GM19023 (cell line): Measurements from ENCODE around the gene C9orf153.
A peak's percentile ranks its signal among the peaks of the same experiment; 100 is the strongest.
"Not testable (repeated sequence)": the region's sequence is repeated elsewhere in the genome, so short reads cannot be mapped to it uniquely, and the experiment has no call there.

Experiments
- ATAC-seq: cut with Tn5 transposase; IDR thresholded peaks from one replicate; pipeline ENCODE4 v1.9.1; 2021; ENCODE audit warnings: mild to moderate bottlenecking, moderate library complexity; ENCODE audit not compliant: unreplicated experiment

Gene C9orf153

DNA sequence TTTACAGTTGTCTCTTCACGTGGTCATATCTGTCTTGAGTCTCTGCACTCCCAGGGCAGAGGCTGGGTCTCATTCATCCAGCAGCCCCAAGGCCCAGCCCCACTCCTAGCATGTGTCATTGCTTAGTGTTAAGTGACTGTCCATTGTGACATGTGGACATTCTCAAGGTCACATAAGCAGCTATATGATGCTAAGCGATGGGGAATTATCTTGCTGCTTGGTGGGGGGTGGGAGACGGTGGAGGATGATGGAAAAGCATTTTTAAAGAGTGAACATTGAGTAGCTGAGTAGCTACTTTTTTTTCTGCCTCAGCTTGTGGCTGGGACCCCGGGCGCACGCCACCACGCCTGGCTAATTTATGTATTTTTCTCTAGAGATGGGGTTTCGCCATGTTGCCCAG, at the start of gene C9orf153:
Gene C9orf153 (minus strand): TSS at position 101 of the 400 bp plus-strand sequence. CDS start 30,054 bp downstream, outside the sequence.
- ATAC-seq = no peak

DNA sequence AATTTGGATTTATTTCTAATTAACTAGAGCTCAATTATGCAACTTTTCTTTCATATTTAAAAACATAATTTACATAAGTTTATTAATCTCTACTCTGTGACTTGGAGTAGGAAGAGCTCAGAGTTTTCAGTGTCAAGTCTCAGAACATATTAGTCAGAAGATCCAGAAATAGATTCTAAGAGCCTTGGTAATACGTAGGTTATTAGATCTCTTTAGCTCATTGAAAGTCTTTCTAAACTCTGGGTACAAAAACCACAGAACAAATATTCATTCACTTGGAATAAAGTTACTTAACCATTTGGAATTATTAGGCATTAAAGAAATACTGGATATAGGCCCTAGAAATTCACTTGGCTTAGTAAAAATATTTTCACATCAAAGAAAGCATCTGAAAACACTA, 49.2 kb upstream of the C9orf153 start:
- ATAC-seq = no peak

DNA sequence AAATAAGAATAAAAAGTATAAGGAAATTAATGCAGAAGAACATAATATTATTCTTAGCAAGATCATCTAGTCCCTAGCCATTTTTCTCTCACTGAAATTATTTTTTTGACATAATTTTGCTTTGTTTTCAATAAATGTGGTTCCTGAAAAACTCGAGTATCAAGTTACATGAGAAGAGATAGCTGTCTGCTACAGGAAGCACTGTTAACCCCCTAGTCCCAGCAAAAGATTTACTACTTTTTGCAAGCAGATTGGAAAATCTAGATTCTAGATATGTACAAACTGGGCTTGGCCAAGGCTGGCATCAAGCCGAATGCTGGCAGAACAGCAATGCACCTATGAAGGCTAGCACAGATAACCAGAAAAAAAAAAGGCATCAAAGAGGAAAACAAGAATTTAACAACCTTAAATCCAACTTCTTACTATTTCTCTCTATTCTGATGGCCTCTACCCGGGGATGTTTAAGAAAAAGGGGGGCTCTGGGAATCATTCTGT, 44.8 kb upstream of the C9orf153 start:
- no peak for ATAC-seq

DNA sequence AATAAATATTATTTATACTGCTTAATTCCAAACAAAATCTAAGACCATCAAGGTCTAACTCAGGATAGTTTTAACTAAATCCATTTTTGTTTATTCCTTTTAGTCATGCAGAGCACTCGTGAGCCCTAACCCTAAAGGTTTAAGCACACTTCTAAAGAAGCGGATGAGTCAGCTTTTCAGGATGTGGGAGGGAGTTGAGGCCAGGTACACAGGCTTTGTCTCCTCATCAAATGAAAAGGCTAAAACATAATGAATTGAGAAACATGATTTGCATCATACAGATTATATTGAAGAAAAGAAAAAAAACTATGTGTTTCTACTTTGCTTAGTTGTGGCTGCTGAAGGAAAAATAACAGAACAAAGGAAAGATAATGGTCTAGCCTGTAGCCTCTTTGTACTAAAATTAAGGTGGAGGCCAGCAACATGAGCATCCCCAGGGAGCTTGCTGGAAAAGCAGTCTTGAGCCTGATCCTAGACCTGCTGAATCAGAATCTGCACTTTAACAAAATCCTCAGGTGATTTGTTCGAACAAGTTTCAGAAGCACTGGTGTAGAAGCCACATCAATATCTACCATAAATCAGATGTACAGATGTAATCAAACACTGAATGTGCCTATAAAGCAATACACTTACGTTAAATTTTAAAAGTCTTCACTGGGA, 44.0 kb upstream of the C9orf153 start:
- ATAC-seq = no peak

DNA sequence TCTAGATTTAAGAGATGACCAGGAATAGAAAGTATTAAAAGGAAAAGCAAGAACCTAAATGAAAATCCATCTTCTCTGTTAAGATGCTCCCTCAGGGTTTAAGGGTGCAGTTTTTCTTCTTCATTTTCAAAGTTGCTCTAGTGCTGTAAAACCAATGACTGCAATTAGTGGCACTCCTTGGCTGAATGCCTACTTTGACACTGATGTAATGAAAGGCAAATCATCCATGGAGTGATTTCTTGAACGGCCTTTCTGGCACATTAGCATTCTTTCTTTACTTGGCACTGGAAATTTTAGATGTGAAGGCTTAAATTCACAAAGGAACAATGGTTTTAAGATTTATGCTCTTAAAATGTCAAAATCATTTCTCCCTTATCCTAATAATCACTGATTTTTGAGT, 42.2 kb upstream of the C9orf153 start:
- ATAC-seq = no peak

DNA sequence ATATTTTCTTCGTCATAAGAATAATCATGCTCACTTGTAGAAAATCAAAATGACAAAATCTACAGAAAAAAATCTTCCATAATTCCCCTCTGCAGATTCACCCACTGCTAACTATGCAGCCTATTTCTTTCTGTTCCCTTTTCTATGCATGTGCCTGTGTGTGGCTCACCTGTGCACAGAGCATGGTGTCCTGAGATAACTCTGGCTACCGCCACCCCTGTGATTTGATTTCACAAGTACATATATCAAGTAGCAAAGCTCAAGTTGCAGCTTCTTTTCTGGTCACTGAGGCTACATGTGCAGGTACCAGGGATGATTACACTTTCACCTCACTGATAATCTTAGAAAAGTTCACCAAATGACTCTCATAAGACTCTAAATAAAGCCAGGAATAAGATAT, 41.2 kb upstream of the C9orf153 start:
- ATAC-seq = no peak

DNA sequence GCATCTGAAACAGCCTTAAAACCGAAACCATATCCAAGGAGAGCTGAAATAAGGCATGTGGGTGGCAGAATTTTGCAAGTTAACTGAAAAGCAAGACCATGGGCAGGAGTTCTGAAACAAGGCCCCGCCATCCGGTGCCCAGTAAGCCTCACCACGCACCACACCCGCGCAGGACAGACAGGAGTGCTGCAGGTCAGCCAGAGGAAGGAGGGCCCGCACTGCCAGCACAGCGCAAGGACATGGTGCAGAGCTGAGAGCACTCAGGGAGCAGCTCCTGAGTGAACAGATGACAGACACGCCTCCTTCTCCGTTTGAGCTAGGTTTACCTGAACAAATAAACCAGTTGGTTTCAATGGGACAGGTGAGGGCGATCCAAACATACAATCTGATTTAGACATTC, 39.4 kb upstream of the C9orf153 start:
- ATAC-seq = no peak

DNA sequence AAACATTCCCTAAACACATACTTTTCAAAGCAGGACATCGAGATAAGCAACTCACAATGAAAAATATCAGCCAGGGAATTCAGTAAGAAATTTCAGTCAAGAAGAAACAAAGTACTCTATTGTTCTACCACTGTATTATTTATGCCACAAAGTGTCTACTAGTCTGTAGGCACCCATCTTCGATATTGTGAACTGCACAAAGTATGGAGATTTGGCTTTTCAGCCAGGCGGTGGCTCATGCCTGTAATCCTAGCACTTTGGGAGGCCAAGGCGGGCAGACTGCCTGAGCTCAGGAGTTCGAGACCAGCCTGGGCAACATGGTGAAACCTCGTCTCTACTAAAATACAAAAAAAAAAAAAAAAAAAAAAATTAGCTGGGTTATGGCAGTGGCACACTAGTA, 30.9 kb upstream of the C9orf153 start:
- not testable (repeated sequence) for ATAC-seq

DNA sequence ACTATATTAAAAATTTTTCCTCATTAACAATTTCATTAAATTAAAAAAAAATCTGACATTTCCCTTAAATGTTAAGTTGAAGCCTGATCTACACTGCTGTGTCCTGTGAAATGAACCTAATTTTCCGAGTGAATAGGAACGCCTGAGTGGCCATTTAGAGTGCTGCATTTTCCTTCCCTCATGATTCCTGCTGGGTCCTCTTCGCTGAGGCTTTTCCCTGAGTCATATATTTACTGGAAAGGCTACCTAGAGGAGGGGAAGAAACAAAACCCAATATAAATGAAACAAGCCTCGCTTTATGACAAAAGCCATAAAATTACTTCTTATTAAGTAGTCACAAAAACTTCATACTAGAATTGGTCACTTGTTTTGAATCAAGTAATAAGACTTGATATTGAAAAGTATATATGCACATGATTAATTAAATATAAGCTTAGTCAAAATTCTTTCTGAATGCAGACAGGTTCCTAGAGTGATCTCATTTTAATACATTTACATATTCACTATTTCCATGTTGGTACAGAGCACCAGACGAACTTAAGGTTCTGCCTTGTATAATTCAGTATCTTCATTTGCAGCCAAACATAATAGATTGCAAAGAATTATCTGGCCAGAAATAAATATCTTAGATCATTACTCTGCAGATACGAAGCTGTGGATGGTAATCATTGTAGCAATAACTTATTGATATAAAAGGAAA, 29.2 kb upstream of the C9orf153 start:
- no peak for ATAC-seq

DNA sequence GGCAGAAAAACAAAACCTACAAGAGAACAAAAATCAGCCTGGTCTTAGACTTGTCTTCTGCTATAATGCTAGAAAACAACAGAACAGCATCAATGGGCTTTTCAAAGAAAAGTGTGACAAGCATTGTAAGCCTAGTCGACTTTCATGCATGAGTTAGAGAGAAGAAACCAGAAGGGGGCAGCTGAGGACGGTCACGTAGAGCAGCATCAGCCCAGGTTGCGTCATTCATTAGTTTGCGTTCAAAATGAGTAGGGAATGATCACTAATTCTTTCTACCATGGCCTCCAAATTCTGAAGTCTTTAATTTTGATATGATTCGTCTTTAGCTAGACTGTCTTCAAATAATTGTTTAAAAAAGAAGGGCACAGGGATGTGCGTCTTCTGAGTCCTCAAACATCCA, 27.6 kb upstream of the C9orf153 start:
- ATAC-seq = no peak

DNA sequence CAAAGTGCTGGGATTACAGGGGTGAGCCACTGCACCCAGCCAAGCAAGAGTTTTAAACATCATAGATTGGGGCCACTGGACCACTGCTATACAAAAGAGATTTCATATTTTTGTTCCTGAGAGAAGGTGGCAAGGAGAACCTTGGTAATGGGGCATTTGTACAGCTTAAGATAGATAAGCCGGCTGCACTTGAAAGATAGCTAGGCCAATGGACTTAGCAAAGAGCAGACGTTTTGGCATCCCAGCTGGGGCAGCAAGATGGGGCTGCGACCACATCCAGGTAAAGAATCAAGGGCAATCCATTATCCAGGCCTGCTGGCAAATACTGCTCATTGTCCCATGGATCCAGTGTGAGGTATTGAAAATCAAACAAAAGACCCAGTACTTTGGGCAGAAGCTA, 26.8 kb upstream of the C9orf153 start:
- no peak for ATAC-seq

DNA sequence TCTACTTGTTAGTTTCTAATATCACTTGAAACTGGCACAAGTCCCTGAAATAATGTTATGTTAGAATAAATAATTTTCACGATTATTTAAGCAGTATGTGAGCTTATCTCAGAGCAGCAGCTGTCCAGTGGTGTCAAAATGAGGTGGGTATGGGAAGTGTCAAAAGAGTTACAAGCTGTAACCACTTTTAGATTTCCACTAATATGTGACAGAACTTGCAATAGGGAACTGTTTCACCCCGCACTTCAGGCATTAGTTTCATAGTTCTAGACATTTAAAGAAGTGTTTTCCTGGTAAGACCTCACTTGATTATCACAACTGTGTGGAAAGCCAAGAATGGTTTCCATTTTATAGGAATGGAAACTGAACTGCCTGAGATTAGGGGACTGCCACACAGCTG, 25.8 kb upstream of the C9orf153 start:
- no peak for ATAC-seq

DNA sequence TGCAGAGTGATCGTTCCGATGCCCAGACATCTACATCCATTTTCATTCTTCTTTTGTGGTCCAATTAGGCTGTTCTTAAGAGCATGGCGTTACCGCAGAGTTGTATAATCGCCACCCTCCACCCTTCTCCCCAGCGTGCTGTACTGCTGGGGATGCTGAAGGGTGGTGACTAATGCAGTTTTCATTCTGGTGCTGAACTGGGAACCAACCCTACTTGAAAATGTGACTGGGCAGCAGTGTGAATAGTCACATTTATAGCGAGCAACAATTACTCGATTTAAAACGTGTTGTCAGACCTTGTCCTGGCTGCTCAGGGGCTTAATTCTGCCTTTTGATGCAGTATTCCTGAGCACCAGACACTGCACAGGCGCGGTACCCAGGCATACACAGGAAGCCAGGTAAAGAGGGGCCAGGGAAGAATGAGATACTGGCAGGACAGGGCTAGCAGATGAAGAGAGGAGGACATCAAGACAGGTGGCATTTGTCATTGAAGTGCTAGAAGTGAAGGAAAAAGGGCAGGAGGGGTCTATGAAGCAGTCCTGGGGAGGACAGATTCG, 23.6 kb upstream of the C9orf153 start:
- peak; percentile 8 for ATAC-seq

DNA sequence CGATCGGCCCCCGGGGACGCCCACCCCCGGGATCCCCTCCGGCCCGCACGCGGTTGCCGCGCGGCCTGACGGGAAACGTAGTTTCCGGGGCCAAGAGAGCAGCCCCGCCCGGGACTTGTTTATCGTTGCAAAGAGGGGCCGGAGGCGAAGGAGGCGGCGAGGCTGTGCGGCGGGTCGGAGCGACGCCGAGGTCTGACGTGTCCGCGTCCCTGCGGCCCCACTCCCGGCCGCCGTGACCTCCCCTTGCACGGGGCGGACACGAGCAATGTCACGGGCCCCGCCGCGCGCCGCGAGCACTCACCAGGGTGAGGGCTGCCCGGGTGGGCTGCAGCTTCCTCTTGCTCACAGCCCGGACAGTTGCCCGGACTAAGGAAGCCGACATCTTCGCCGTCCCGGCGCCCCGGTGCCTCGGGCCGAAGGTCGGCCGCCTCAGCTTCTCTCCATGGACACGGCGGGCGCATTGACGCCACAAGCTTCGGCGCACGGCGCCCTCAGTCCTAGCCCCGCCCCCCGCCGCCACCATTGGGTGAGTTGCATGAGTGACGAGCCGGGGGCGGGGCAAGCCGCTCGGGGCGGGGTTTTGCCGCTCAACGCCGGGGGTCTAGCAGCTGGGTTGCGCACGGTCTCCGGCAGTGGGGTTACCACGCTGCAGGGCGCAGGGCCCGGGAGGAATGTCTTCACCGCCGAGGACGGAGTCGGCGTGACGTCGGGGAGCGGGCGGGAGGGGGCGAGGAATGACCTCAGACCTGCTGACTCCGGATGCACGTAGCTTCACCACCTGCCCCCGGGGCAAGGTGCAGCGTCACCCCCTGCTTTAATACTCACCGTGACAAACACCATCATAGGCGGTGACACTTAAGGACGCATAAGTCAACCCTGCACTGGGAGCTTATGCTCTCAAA, 22.9 kb upstream of the C9orf153 start, which contains the start of gene ISCA1:
Gene ISCA1 (minus strand): TSS at position 462 of the 902 bp plus-strand sequence. CDS start 80 bp downstream, at position 382.
- peak; percentile 88 for ATAC-seq

DNA sequence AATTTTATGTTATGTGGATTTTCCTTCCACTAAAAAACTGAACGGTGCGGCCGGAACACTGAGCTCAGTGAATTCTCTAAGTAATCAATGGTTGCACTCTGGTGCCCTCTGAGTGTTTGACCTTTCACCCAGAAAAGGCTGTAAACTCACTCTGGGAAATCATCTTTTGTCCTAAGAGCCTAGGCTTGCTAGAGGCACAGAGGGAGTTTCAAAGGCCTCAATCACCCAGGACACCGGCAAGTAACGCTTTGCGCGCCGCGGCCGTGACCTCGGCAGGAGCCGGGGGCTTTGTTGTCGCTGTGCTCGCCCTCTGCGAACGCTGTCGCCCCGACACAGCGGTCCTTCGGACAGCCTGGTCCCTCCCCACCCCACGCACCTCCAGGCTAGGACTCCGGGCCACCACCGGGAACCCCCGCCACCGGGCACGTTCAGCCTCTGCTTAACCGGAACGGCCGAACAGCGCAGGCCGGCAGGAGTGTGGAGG, 22.2 kb upstream of the C9orf153 start:
- peak; percentile 3 for ATAC-seq

DNA sequence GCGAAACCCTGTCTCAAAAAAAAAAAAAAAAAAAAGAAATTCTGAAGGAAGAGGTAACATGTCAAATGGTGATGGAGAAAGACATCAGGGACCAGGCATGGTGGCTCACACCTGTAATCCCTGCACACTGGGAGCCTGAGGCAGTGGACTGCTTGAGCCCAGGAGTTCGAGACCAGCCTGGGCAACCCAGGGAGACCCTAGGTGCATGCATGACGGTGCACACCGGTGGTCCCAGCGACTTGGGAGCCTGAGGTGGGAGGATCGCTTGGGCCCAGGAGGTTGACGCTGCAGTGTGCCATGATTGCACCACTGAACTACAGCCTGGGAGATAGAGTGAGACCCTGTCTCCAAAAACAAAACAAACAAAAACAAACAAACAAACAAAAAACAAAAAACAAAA, 21.1 kb upstream of the C9orf153 start:
- no peak for ATAC-seq

DNA sequence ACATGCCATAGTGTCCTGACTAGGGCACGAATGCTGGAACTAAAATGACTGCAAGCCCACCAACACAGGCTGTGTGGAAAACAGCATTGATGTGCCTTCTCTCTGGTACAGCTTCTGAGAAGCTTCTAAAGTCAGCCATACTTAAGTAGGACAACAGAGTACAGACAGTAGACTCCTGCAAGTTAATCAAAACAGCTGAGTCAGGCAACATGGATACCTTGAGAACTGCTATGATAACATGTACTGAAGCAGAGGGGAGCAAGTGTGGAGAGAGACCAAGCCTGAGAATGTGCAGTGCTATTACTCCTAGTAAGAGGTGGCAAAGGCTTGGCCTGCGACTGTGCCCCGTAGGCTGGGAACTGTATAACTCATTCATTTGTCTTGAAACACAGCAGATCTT, 20.4 kb upstream of the C9orf153 start:
- no peak for ATAC-seq

DNA sequence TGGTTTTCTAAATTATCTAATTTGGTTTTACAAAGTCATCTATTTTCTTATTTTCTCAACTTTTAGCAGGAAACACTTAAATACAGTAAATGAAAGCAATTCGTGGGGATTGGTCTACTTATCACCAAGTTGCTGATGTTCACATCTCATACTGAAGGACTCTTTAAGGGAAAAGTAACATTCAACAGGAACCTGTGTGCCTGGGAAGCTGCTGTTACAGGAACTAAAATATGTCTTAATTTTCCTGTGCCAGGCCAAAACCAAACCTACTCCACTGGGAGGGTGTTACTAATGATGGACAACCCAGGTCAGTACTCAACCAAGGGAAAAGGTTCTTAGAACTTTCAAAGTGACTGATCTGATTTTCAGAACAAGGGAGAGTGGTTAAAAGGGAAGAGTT, 17.6 kb upstream of the C9orf153 start:
- no peak for ATAC-seq

DNA sequence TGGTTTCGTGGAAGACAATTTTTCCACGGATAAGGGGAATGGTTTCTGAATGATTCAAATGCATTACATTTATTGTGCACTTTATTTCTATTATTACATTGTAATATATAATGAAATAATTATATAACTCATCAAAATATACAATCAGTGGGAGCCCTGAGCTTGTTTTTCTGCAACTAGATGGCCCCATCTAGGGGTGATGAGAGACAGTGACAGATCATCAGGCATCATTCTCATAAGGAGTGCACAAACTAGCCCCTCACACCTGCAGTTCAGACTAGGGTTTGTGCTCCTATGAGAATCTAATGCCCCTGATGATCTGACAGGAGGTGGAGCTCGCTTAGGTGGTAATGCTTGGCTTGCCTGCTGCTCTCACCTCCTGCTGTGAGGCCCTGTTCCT, 16.5 kb upstream of the C9orf153 start:
- no peak for ATAC-seq

DNA sequence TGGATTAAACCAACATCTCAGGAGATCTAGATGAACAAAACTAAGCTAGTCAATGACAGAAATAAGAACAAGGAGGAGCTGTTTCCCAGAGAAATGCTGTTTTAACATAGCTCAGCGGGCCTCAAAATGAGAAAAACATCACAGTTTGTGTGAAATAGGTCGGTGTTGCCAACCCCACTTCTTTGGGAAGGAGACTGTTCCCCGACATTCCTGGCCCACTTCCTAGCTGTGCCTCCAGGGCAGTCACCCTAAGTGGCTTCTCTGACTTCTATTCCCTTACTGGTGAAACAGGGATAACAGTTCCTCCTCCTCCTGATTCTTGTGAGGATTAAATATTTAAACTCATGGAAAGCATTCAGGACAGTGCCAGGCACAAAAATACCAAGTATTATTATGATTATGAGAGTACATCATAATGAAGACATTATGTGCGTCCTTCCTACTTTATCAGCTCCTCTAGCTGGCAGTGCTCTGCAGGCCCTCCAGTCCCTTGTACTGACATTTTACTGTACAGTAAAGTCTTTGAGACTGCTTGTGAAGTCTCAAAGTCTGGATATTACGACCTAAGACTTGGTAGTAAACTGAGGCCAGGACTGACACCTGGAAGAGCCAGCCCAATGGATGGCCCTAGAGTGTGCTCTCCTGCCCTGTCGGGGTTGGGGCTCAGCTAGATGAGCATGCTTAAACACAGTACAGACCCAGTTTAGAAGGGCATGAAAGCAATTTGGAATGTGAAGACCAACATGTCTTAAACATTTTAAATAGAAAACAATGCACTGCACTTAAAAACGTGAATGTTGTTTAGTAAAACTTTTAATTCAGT, 15.6 kb upstream of the C9orf153 start:
- no peak for ATAC-seq
